Common myeloid progenitor, CD34-positive (primary cell): ENCODE data around the gene CYP4F2. TPM values are rescaled to one million over a fixed set of nuclear protein-coding genes. Genes with fewer than 3 reads are reported as not detected.

Source experiments
- CTCF ChIA-PET: fragments of 350-600 bp; sonication (Branson Sonifier 250); formaldehyde crosslinking; loops from one replicate; lab custom pipeline; 2021; ENCODE audit warnings: antibody characterized with exemption; lab: Charles Lee
- POLR2A ChIA-PET: fragments of 350-600 bp; sonication (Branson Sonifier 250); formaldehyde crosslinking; loops from one replicate; lab custom pipeline; 2021; ENCODE audit warnings: antibody characterized with exemption; lab: Charles Lee
- DNase-seq, 3 donors: peaks; one replicate each; pipeline versions ENCODE4 v3.0.0 to v3.0.0-alpha.2; 2013
- H3K27ac ChIP-seq, 2 experiments: 1 replicate in 1 of 2; 2 replicates in 1 of 2; pipeline ENCODE4 v1.7.0; 2013; ENCODE audit warnings: inconsistent platforms in 2 of 2, low read length in 2 of 2, mild to moderate bottlenecking in 2 of 2, low read depth in 1 of 2, moderate library complexity in 1 of 2; ENCODE audit not compliant: severe bottlenecking in 2 of 2, insufficient read depth in 1 of 2, poor library complexity in 1 of 2
- H3K27me3 ChIP-seq, 5 experiments: replicated peaks in 2 of 5; 1 replicate in 3 of 5; 2 replicates in 2 of 5; pipeline versions ENCODE4 v1.6.1 to v1.7.0; 2013; ENCODE audit warnings: low read length in 4 of 5, mild to moderate bottlenecking in 2 of 5, moderate library complexity in 2 of 5, inconsistent platforms in 1 of 5; ENCODE audit not compliant: insufficient read depth in 5 of 5, control insufficient read depth in 4 of 5
- H3K36me3 ChIP-seq, 4 experiments: 1 replicate in 2 of 4; 2 replicates in 2 of 4; pipeline versions ENCODE4 v1.6.1 to v1.7.0; 2013; ENCODE audit warnings: low read length in 3 of 4, control low read depth in 1 of 4, mild to moderate bottlenecking in 1 of 4; ENCODE audit not compliant: control insufficient read depth in 4 of 4, insufficient read depth in 4 of 4
- H3K4me1 ChIP-seq, 4 experiments: 1 replicate in 3 of 4; 2 replicates in 1 of 4; pipeline versions ENCODE4 v1.6.1 to v1.7.1; 2013; ENCODE audit warnings: low read length in 3 of 4, mild to moderate bottlenecking in 3 of 4, control low read depth in 1 of 4, inconsistent platforms in 1 of 4, moderate library complexity in 1 of 4; ENCODE audit not compliant: control insufficient read depth in 4 of 4, insufficient read depth in 4 of 4; ENCODE audit errors: control extremely low read depth in 1 of 4
- H3K4me3 ChIP-seq, 7 experiments: 1 replicate in 4 of 7; 2 replicates in 3 of 7; pipeline versions ENCODE4 v1.5.1 to v1.7.0; 2013; ENCODE audit warnings: mild to moderate bottlenecking in 7 of 7, low read length in 6 of 7, moderate library complexity in 6 of 7, inconsistent platforms in 2 of 7, low read depth in 2 of 7, control low read depth in 1 of 7; ENCODE audit not compliant: insufficient read depth in 4 of 7, control insufficient read depth in 1 of 7; ENCODE audit errors: extremely low read depth in 1 of 7
- H3K9me3 ChIP-seq, 5 experiments: 1 replicate in 4 of 5; 2 replicates in 1 of 5; pipeline versions ENCODE4 v1.6.1 to v1.7.1; 2013; ENCODE audit warnings: low read length in 4 of 5, mild to moderate bottlenecking in 2 of 5, inconsistent platforms in 1 of 5, low read depth in 1 of 5, moderate library complexity in 1 of 5; ENCODE audit not compliant: control insufficient read depth in 4 of 5, insufficient read depth in 2 of 5; ENCODE audit errors: control extremely low read depth in 1 of 5
- WGBS: methylation state at CpG from one replicate; pipeline ENCODE4 v1.1.5; 2013; ENCODE audit not compliant: insufficient coverage; 5-methylcytosine and 5-hydroxymethylcytosine counted together
- polyA plus RNA-seq: library from polyadenylated mRNA; unstranded; fragments of 120-200 nt; gene quantifications from one replicate; pipeline ENCODE4 v1.2.1, GENCODE V29; 2013

Gene CYP4F2
- polyA plus RNA-seq, result 4.1 TPM

- no peaks in the 10 kb centered on the region for H3K36me3 ChIP-seq
- ChIA-PET POLR2A (no interaction called here), CTCF (interaction anchor here (1.2 kb wide), 1 partner anchor 29 kb away, joined by 5 read pairs; no protein-coding TSS in a partner anchor)
- H3K4me1 ChIP-seq, result peaks cover 0 to 8% (median under 1%) of the 10 kb centered on the region in 4 experiments
- no peak for DNase-seq
- H3K27ac ChIP-seq, result no peak within 1 kb of the TSS
- H3K27me3 ChIP-seq, result peaks cover 0 to 6% (median 0%) of the 10 kb centered on the region in 5 experiments
- WGBS, result 100% methylated on average over 1 of the region's 3 CpGs
- H3K4me3 ChIP-seq, result no peak within 1 kb of the TSS
- H3K9me3 ChIP-seq, result peaks cover 0 to 3% (median 0%) of the 10 kb centered on the region in 5 experiments
Observed at GRCh38 chr19:15897738-15898276, at the start of gene CYP4F2. TSS of gene CYP4F2 (minus strand) at chr19:15898074. CDS start at chr19:15897611, 463 bp downstream.

- CTCF ChIA-PET, result no interaction called here
- Histone ChIP-seq H3K27ac (no peak overlapping the region), H3K4me3 (no peak overlapping the region), H3K9me3 (peaks cover 4 to 39% (median 11%) of the 10 kb centered on the region in 5 experiments), H3K27me3 (peaks cover 0 to 31% (median 5%) of the 10 kb centered on the region in 5 experiments), H3K4me1 (no peaks in the 10 kb centered on the region), H3K36me3 (no peaks in the 10 kb centered on the region)
- WGBS, result no CpG with 5 or more reads among the region's 4 CpGs
- DNase-seq, result no peak
- POLR2A ChIA-PET, result no interaction called here
Observed at GRCh38 chr19:15945301-15945700, 47.4 kb upstream of the CYP4F2 start.

GRCh38 chr19:15944401-15944800, 46.5 kb upstream of the CYP4F2 start:
- 78% methylated on average over 4 of the region's 4 CpGs for WGBS
- Histone ChIP-seq H3K27ac (no peak overlapping the region), H3K27me3 (peaks cover 0 to 30% (median 5%) of the 10 kb centered on the region in 5 experiments), H3K36me3 (no peaks in the 10 kb centered on the region), H3K4me3 (no peak overlapping the region), H3K9me3 (peaks cover 4 to 36% (median 11%) of the 10 kb centered on the region in 5 experiments), H3K4me1 (no peaks in the 10 kb centered on the region)
- no peak for DNase-seq
- POLR2A ChIA-PET, result no interaction called here
- CTCF ChIA-PET, result no interaction called here

- ChIA-PET CTCF (no interaction called here), POLR2A (no interaction called here)
- peaks cover 0 to 11% (median 6%) of the 10 kb centered on the region in 5 experiments for H3K9me3 ChIP-seq
- DNase-seq, result no peak
- no peaks in the 10 kb centered on the region for H3K36me3 ChIP-seq
- H3K27me3 ChIP-seq, result peaks cover 0 to 58% (median 20%) of the 10 kb centered on the region in 5 experiments
- no peak overlapping the region for H3K4me3 ChIP-seq
- no peak overlapping the region for H3K27ac ChIP-seq
- 83% methylated on average over 1 of the region's 2 CpGs for WGBS
- H3K4me1 ChIP-seq, result no peaks in the 10 kb centered on the region
Observed at GRCh38 chr19:15937771-15938170, 39.9 kb upstream of the CYP4F2 start.

- peaks cover 0 to 57% (median 20%) of the 10 kb centered on the region in 5 experiments for H3K27me3 ChIP-seq
- no peak overlapping the region for H3K27ac ChIP-seq
- no peak for DNase-seq
- POLR2A ChIA-PET, result no interaction called here
- WGBS, result no CpG with 5 or more reads among the region's 2 CpGs
- H3K4me3 ChIP-seq, result no peak overlapping the region
- H3K36me3 ChIP-seq, result no peaks in the 10 kb centered on the region
- CTCF ChIA-PET, result no interaction called here
- H3K4me1 ChIP-seq, result no peaks in the 10 kb centered on the region
- H3K9me3 ChIP-seq, result peaks cover 0 to 11% (median 6%) of the 10 kb centered on the region in 5 experiments
Observed at GRCh38 chr19:15936950-15937349, 39.1 kb upstream of the CYP4F2 start.

- H3K36me3 ChIP-seq, result no peaks in the 10 kb centered on the region
- H3K4me3 ChIP-seq, result no peak overlapping the region
- no peak overlapping the region for H3K27ac ChIP-seq
- H3K4me1 ChIP-seq, result no peaks in the 10 kb centered on the region
- ChIA-PET POLR2A (no interaction called here), CTCF (no interaction called here)
- peaks cover 0 to 57% (median 20%) of the 10 kb centered on the region in 5 experiments for H3K27me3 ChIP-seq
- H3K9me3 ChIP-seq, result peaks cover 0 to 11% (median 6%) of the 10 kb centered on the region in 5 experiments
- 90% methylated on average over 1 of the region's 3 CpGs for WGBS
- no peak for DNase-seq
Observed at GRCh38 chr19:15936173-15936572, 38.3 kb upstream of the CYP4F2 start.

GRCh38 chr19:15935167-15935702, 37.4 kb upstream of the CYP4F2 start:
- DNase-seq, result peak in 2 of 3 donors; percentile 12 to 15
- Histone ChIP-seq H3K9me3 (peaks cover 0 to 11% (median 6%) of the 10 kb centered on the region in 5 experiments), H3K27me3 (peaks cover 0 to 58% (median 26%) of the 10 kb centered on the region in 5 experiments), H3K27ac (no peak overlapping the region), H3K4me3 (no peak overlapping the region), H3K4me1 (no peaks in the 10 kb centered on the region), H3K36me3 (no peaks in the 10 kb centered on the region)
- CTCF ChIA-PET, result no interaction called here
- 66% methylated on average over 3 of the region's 3 CpGs for WGBS
- POLR2A ChIA-PET, result interaction anchor here (0.6 kb wide), 1 partner anchor 84 kb away, joined by 6 read pairs; no protein-coding TSS in a partner anchor
